ENCODE data around the gene EDEM1. TPM values are rescaled to one million over a fixed set of nuclear protein-coding genes. Genes with fewer than 3 reads are reported as not detected.
A peak's percentile ranks its signal among the peaks of the same experiment; 100 is the strongest.

EDEM1 gene
- total and polyA plus RNA-seq, 4 donors, result 12.8 to 132 (median 54.3) TPM

- peaks cover 0 to 3% (median 0%) of the 10 kb centered on the region in 4 donors for H3K9me3 ChIP-seq (ENCODE audit: control insufficient read depth in 4 of 4, insufficient read depth in 3 of 4, low read length in 3 of 4)
- H3K27me3 ChIP-seq (ENCODE audit: control insufficient read depth in 3 of 3, insufficient read depth in 3 of 3, low read length in 2 of 3), result no peaks in the 10 kb centered on the region
- H3K9ac ChIP-seq (ENCODE audit: insufficient read depth in 1 of 2, low read length in 2 of 2), result no peak overlapping the region
- no peak overlapping the region for H3K4me3 ChIP-seq
- H3K27ac ChIP-seq (ENCODE audit: low read depth in 1 of 2, low read length in 1 of 2), result no peak overlapping the region
- H3K4me1 ChIP-seq (ENCODE audit: control insufficient read depth in 5 of 5, insufficient read depth in 5 of 5, low read length in 5 of 5), result peaks cover 0 to 7% (median 0%) of the 10 kb centered on the region in 5 donors
- DNase-seq, result no peak
- ATAC-seq (ENCODE audit: insufficient read depth, low FRiP score), result no peak
- H3K36me3 ChIP-seq (ENCODE audit: control insufficient read depth in 4 of 4, insufficient read depth in 4 of 4, low read length in 4 of 4), result no peaks in the 10 kb centered on the region
- TF ChIP-seq, protein P1, sequence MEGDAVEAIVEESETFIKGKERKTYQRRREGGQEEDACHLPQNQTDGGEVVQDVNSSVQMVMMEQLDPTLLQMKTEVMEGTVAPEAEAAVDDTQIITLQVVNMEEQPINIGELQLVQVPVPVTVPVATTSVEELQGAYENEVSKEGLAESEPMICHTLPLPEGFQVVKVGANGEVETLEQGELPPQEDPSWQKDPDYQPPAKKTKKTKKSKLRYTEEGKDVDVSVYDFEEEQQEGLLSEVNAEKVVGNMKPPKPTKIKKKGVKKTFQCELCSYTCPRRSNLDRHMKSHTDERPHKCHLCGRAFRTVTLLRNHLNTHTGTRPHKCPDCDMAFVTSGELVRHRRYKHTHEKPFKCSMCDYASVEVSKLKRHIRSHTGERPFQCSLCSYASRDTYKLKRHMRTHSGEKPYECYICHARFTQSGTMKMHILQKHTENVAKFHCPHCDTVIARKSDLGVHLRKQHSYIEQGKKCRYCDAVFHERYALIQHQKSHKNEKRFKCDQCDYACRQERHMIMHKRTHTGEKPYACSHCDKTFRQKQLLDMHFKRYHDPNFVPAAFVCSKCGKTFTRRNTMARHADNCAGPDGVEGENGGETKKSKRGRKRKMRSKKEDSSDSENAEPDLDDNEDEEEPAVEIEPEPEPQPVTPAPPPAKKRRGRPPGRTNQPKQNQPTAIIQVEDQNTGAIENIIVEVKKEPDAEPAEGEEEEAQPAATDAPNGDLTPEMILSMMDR (IDR thresholded peaks at IDR 0.05; ENCODE audit: control extremely low read depth, extremely low read depth), result no peak
Measured at GRCh38 chr3:5245927-5246326, 58.4 kb downstream of the EDEM1 start.

DNA sequence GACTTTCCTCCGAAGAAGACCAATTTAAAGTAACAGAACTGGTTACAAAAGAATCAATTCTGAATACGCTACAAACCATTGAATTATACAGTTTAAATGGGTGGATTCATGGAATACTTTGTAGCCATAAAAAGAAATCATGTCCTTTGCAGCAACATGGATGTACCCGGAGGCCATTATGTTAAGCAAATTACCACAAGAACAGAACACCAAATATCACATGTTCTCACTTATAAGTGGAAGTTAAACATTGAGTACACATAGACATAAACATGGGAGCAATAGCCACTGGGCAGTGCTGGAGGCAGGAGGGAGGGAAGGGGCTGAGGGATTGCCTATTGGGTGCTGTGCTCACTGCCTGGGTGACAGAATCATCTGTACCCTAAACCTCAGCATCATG is 61.3 kb downstream of the EDEM1 start:
- no peak overlapping the region for H3K27ac ChIP-seq (ENCODE audit: low read depth in 1 of 2, low read length in 1 of 2)
- H3K9me3 ChIP-seq (ENCODE audit: control insufficient read depth in 4 of 4, insufficient read depth in 3 of 4, low read length in 3 of 4), result peaks cover 0 to 1% (median 0%) of the 10 kb centered on the region in 4 donors
- no peak for DNase-seq
- H3K4me3 ChIP-seq, result no peak overlapping the region
- H3K27me3 ChIP-seq (ENCODE audit: control insufficient read depth in 3 of 3, insufficient read depth in 3 of 3, low read length in 2 of 3), result no peaks in the 10 kb centered on the region
- no peak for ATAC-seq (ENCODE audit: insufficient read depth, low FRiP score)
- H3K36me3 ChIP-seq (ENCODE audit: control insufficient read depth in 4 of 4, insufficient read depth in 4 of 4, low read length in 4 of 4), result no peaks in the 10 kb centered on the region
- 86 to 89% methylated on average over 3 of the region's 3 CpGs for WGBS, 2 donors
- H3K9ac ChIP-seq (ENCODE audit: insufficient read depth in 1 of 2, low read length in 2 of 2), result no peak overlapping the region
- TF ChIP-seq, protein P1 (IDR thresholded peaks at IDR 0.05; ENCODE audit: control extremely low read depth, extremely low read depth), result no peak
- H3K4me1 ChIP-seq (ENCODE audit: control insufficient read depth in 5 of 5, insufficient read depth in 5 of 5, low read length in 5 of 5), result peaks cover 0 to 11% (median 0%) of the 10 kb centered on the region in 5 donors

DNA sequence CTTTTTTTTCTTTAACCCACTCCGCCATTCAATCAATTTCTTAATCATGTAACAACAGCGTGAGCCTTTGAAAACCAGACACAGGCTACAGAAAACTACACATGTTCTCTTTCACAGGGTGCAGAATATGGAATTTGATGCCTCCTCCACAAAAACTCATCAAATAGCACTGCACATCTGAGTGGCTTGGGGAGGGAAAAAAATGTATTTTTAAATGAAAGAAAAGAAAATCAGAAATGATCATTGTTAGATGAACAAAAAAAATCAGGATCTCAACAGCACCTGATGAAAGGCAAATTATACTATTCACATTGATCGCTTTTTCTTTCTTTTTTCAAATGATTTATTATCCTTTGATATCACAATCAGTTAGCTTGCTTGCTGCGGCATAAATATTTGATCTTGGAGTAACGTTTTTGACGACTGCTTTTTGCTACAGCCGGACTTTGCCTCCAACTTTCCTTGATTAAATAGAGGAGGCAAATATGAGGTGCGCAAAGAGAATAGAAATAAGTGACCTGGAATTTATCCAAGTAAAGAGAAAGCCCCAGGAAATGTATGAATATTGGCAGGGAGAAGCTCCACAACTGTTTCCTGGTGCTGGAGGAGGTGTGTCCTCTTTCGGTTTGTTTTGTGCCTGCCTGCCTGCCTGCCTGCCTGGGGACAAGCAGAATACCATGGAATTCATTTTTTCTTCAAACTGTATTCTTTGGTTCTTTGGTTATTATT is 63.1 kb downstream of the EDEM1 start:
- H3K9ac ChIP-seq (ENCODE audit: insufficient read depth in 1 of 2, low read length in 2 of 2), result peak overlapping the region in 1 of 2 donors; percentile 19
- ATAC-seq (ENCODE audit: insufficient read depth, low FRiP score), result peak; percentile 42

More for the DNA sequence above, 63.1 kb downstream of the EDEM1 start:
- Histone ChIP-seq H3K36me3 (ENCODE audit: control insufficient read depth in 4 of 4, insufficient read depth in 4 of 4, low read length in 4 of 4) (no peaks in the 10 kb centered on the region), H3K9me3 (ENCODE audit: control insufficient read depth in 4 of 4, insufficient read depth in 3 of 4, low read length in 3 of 4) (no peaks in the 10 kb centered on the region), H3K27ac (ENCODE audit: low read depth in 1 of 2, low read length in 1 of 2) (no peak overlapping the region), H3K4me1 (ENCODE audit: control insufficient read depth in 5 of 5, insufficient read depth in 5 of 5, low read length in 5 of 5) (peaks cover 0 to 11% (median 0%) of the 10 kb centered on the region in 5 donors), H3K4me3 (no peak overlapping the region), H3K27me3 (ENCODE audit: control insufficient read depth in 3 of 3, insufficient read depth in 3 of 3, low read length in 2 of 3) (no peaks in the 10 kb centered on the region)
- peak; percentile 26 to 45 (median 34) for DNase-seq
- TF ChIP-seq, protein P1 (IDR thresholded peaks at IDR 0.05; ENCODE audit: control extremely low read depth, extremely low read depth), result no peak
- WGBS, 2 donors, result 45 to 60% methylated on average over 9 of the region's 9 CpGs
